Activated T-helper 9 cell treated with anti-CD3 and anti-CD28 coated beads, Interleukin-2, amount 50 U/mL, for 16 hours (primary cell): Measurements from ENCODE around the gene CAPN7.

Experiments used
- DNase-seq: peaks from one replicate; pipeline ENCODE4 v3.0.0-alpha.2; 2020; ENCODE audit warnings: low read depth

The CAPN7 gene

DNA sequence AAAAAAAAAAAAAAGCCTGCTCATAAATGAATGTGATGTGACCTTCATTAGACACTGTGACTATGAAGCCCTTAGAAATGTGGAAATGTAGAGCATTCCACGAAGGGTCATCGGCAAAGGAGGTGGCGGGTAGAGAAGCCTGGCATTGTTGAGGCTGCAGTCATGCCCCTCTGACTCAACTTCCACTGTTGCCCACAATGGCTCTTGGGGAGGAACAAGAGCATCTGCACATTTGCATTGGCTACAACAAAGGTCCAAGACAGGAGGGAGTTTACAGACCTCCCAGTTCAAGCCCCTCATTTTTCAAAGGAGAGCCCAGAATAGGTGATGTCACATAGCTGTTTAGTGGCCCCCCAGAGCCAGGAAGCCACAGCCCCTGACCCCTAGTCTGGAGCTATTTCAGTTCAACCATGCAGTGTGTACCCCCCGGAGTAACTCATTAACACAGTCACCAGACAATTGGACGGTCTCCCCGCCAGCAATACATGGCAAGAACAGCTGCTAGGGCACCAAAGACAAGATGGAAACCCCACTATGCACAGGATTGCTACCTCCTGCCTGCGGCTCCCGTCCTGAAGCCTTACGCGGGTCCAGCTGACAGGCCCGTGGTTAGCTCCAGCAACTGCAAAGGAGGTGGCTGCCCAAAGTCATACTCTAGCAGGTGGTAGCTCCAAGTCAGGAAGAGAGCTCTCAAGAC, 70.1 kb downstream of the CAPN7 start:
- DNase-seq = no peak

- no peak for DNase-seq
Observed at GRCh38 chr3:15277861-15278500, 71.9 kb downstream of the CAPN7 start.

GRCh38 chr3:15279205-15279604, 73.2 kb downstream of the CAPN7 start:
- DNase-seq = no peak

DNA sequence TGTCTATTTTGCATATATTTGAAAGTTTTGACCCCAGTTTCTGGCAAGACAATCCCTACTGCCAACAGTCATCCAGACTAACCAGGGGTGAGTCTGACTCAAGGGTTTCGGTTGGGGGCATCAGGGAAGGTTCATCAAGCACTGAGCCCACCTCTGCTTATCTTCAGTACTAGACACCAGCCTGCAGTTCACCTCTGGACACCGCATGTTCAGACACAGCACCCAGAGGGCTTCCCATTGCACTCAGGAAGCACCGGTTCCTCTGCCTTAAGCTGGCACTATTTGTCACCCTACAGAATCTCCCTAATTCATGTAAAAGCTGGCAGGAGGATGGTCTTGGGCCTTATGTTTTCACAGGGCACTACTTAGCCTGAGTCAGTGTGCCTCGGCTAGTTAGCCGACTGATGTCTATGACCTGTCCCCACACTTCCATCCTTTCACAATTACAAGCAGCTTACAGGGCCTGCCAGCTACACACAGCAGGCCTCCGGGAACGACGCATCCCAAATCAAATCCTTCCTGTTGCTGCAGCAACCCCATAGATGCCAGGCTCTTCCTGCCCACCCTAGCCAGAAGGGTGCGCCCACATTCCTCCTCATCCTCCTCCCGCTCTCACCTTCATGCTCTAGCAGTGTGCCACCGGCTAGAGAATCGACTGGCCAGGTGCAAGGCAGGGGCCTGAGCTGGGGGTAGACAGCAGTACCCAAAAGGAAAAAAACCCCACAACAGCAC, 73.8 kb downstream of the CAPN7 start:
- DNase-seq = no peak

GRCh38 chr3:15280853-15281532, 74.9 kb downstream of the CAPN7 start:
- no peak for DNase-seq

DNA sequence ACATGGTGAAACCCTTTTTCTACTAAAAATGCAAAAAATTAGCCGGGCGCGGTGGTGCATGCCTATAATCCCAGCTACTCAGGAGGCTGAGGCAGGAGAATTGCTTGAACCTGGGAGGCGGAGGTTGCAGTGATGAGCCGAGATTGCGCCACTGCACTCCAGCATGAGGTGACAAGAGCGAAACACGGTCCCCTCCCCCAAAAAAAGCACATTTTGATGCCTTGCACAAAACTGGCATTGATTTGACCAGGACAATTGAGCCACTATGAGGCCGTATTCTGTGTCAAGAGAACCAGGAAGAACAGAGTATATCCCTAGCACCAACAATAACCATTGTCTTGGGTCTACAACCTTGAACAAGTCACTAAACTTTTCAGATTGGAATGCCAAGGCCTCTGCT, 75.8 kb downstream of the CAPN7 start:
- DNase-seq = no peak

DNA sequence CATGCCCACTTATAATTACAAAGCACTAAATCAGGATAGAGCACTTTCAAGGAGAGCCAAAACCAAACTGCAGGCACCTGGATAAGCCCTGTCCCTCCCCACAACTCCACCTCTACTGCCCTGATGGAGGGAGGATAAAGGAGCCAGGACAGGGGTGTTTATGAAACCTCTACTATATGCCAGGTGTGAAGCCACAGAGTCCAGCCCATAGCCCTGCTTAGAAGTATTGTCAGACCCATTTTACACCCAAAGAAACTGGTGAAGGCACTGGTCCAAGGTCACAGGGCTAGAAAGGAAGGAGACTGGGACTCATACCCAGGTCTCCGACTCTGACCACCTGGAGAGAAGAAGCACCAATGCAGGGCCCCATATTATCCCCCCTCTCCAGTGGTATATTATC, 77.7 kb downstream of the CAPN7 start:
- no peak for DNase-seq

DNA sequence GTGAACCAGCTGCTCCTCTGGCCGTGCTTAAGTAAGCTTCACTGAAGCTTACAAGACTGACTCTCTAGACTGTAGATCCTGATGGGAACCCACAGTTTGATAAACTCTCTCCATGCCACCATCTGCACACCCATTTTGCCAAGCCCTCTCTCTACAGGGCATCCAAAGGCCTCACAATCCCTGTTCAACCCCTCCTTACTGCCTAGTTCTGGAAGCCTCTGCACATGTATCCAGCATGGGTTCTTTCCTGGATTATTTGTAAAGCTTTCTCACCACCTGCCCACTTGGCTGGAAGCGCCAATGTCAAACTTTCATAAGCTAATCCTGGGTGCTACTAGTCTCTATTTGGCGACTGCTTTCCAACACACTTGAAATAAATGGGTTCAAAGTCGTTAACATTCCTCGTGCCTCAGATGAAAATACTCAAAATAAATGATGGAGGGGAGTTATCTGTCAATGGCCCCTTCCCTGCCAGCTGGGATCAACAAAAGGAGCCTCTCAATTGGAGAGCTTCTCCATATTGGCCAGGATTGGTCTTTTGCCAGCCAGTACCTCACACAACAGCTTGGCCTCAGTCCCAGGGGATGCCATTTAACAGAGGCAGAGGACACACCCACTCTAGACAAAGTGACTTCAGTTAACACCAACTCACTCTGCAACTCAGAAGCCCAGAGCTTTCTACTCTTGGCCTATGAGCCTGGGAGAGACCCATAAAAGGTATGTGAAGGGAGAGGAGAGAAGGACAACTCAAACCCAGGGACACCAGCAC, 78.3 kb downstream of the CAPN7 start:
- DNase-seq = no peak

GRCh38 chr3:15286022-15286421, 80.0 kb downstream of the CAPN7 start:
- DNase-seq = no peak

GRCh38 chr3:15287565-15288330, 81.7 kb downstream of the CAPN7 start:
- DNase-seq = no peak

- no peak for DNase-seq
Observed at GRCh38 chr3:15288331-15289035, 82.4 kb downstream of the CAPN7 start.

GRCh38 chr3:15289661-15290060, 83.6 kb downstream of the CAPN7 start:
- no peak for DNase-seq

DNA sequence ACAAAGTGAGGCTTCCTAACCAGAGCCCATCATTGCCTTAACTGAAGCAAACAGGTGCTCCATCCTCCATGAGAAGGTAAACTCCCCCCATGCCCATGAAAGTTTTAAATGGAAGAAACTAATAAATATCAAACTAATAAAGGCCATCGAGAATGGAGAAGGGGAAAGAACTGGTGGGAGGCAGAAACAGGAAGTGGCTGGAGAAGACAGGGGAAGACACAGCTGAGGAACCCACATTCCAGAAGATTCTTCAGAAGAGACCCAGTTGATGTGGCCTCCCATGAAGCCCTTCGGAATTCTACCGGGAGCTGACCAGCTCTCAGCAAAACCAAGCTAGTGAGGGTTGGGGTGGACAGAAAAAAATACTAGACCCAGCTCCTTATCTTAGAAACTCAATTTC, 84.7 kb downstream of the CAPN7 start:
- no peak for DNase-seq

GRCh38 chr3:15291589-15292541, 85.8 kb downstream of the CAPN7 start:
- DNase-seq = peak; percentile 40

- DNase-seq = no peak
Observed at GRCh38 chr3:15292765-15293522, 86.9 kb downstream of the CAPN7 start.

DNA sequence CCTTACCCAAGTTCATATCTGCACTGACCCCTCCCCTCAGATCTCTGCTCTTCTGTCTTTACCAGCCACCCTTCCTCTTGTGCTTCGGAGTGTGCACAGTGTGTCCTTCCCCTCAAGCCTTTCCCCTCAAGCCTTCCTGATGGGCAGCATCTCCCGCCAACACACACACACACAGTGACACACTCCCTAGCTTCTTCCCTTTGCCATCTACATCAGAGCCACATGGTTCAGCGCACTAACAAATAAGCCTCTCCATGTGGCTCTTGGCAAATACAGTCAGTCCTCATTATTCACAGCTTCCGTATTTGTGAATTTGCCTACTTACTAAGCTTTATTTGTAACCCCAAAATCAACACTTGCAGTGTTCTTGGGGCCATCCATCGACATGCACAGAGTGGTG, 88.9 kb downstream of the CAPN7 start:
- no peak for DNase-seq

- no peak for DNase-seq
Observed at GRCh38 chr3:15295506-15295905, 89.5 kb downstream of the CAPN7 start.

- DNase-seq = no peak
Observed at GRCh38 chr3:15297608-15298350, 91.7 kb downstream of the CAPN7 start.
